ENCODE data around the gene BPIFB4. TPM values are rescaled to one million over a fixed set of nuclear protein-coding genes. Genes with fewer than 3 reads are reported as not detected.
"Not testable (repeated sequence)": the region's sequence is repeated elsewhere in the genome, so short reads cannot be mapped to it uniquely, and the experiment has no call there.

Gene BPIFB4
- total and polyA plus RNA-seq, 3 experiments from 2014 or later, result not detected

DNA sequence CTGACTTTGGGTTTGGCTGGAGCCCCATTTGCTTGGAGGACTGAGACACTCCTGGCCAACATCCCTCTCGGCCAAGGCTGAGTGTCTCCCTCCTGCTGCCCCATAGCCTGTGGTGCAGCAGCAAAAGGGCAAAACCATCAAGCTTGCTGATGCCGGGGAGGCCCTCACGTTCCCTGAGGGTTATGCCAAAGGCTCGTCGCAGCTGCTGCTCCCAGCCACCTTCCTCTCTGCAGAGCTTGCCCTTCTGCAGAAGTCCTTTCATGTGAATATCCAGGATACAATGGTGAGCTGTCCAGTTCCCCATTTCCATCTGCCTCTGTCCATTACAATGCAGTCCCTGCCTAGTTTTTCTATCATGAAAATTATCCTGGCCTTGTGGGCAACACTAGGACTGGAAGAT, 42.0 kb upstream of the BPIFB4 start:
- Mint-ChIP-seq H3K9me3 (peaks cover 0 to 2% (median under 1%) of the 10 kb centered on the region in 5 donors), H3K4me1 (no peaks in the 10 kb centered on the region), H3K27ac (no peak overlapping the region), H3K27me3 (peaks cover 0 to 7% of the 10 kb centered on the region in 2 donors), H3K36me3 (peaks cover 0 to 8% (median 1%) of the 10 kb centered on the region in 3 donors), H3K4me3 (no peak overlapping the region)
- H3K4me1 ChIP-seq (ENCODE audit: insufficient read depth, low read length), result no peaks in the 10 kb centered on the region
- H3K4me3 ChIP-seq (ENCODE audit: low read length), result no peak overlapping the region
- H3K36me3 ChIP-seq (ENCODE audit: insufficient read depth, low read length), result no peaks in the 10 kb centered on the region
- DNase-seq, result no peak
- ChIA-PET CTCF (no interaction called here), POLR2A (no interaction called here)
- H3K9me3 ChIP-seq (ENCODE audit: low read length), result no peaks in the 10 kb centered on the region
- no peak overlapping the region for H3K27ac ChIP-seq (ENCODE audit: low read depth, low read length)
- H3K27me3 ChIP-seq (ENCODE audit: insufficient read depth, low read length, poor library complexity, severe bottlenecking), result no peaks in the 10 kb centered on the region

DNA sequence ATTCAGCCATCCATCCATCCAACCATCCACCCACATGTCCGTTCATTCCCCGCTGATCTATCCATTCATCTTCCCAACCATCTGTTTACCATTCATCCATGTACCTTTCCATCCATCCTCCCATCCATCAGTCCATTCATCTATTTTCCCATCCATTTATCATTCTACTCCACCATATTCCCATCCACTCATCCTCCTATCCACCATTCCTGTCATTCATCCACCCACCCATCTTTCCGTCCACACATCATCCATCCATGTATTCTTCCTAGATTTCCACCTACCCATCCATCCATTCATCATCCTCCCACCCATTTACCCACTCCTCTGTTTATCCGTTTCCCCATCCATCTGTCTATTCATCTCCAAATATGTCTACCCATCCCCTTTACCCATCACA, 41.2 kb upstream of the BPIFB4 start:
- Mint-ChIP-seq H3K4me3 (no peak overlapping the region), H3K4me1 (no peaks in the 10 kb centered on the region), H3K36me3 (peaks cover 0 to 3% (median 1%) of the 10 kb centered on the region in 3 donors), H3K9me3 (peaks cover 0 to 4% (median 0%) of the 10 kb centered on the region in 5 donors), H3K27ac (no peak overlapping the region), H3K27me3 (peaks cover 0 to 3% of the 10 kb centered on the region in 2 donors)
- ChIA-PET POLR2A (no interaction called here), CTCF (no interaction called here)
- Histone ChIP-seq H3K27ac (ENCODE audit: low read depth, low read length) (no peak overlapping the region), H3K4me1 (ENCODE audit: insufficient read depth, low read length) (no peaks in the 10 kb centered on the region), H3K27me3 (ENCODE audit: insufficient read depth, low read length, poor library complexity, severe bottlenecking) (no peaks in the 10 kb centered on the region), H3K36me3 (ENCODE audit: insufficient read depth, low read length) (no peaks in the 10 kb centered on the region), H3K9me3 (ENCODE audit: low read length) (no peaks in the 10 kb centered on the region), H3K4me3 (ENCODE audit: low read length) (no peak overlapping the region)
- no peak for DNase-seq

DNA sequence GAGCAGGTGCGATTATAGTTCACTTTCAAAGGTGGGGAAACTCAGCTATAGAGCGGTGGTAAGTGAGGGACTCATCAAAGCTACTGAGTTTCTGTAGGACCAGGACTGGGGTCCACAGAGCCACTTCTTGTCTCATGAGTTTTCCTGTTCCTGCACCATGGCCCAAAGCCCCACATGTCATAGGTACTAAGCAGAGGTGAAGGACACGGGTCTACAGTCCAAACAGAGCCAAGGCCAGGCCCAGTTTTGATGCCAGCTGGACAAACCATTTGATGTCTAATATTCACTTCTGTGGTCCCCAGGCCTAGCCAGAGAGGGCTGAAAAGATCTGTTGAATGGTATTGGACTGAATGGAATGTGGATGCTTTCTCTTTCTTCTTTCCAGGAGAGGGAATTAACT, 37.0 kb upstream of the BPIFB4 start:
- peaks cover 0 to 17% (median 1%) of the 10 kb centered on the region in 3 donors for H3K36me3 Mint-ChIP-seq
- H3K9me3 Mint-ChIP-seq, result peaks cover 14 to 19% (median 17%) of the 10 kb centered on the region in 5 donors
- peak overlapping the region in 1 of 8 donors; percentile 62 for H3K27ac Mint-ChIP-seq
- peaks cover 0 to 3% of the 10 kb centered on the region in 2 donors for H3K27me3 Mint-ChIP-seq
- H3K36me3 ChIP-seq (ENCODE audit: insufficient read depth, low read length), result no peaks in the 10 kb centered on the region
- no peaks in the 10 kb centered on the region for H3K4me1 Mint-ChIP-seq
- peaks cover 4% of the 10 kb centered on the region for H3K9me3 ChIP-seq (ENCODE audit: low read length)
- H3K27me3 ChIP-seq (ENCODE audit: insufficient read depth, low read length, poor library complexity, severe bottlenecking), result no peaks in the 10 kb centered on the region
- no peak for DNase-seq
- no peak overlapping the region for H3K4me3 Mint-ChIP-seq
- ChIA-PET CTCF (no interaction called here), POLR2A (no interaction called here)
- no peak overlapping the region for H3K27ac ChIP-seq (ENCODE audit: low read depth, low read length)
- H3K4me3 ChIP-seq (ENCODE audit: low read length), result no peak overlapping the region
- no peaks in the 10 kb centered on the region for H3K4me1 ChIP-seq (ENCODE audit: insufficient read depth, low read length)

DNA sequence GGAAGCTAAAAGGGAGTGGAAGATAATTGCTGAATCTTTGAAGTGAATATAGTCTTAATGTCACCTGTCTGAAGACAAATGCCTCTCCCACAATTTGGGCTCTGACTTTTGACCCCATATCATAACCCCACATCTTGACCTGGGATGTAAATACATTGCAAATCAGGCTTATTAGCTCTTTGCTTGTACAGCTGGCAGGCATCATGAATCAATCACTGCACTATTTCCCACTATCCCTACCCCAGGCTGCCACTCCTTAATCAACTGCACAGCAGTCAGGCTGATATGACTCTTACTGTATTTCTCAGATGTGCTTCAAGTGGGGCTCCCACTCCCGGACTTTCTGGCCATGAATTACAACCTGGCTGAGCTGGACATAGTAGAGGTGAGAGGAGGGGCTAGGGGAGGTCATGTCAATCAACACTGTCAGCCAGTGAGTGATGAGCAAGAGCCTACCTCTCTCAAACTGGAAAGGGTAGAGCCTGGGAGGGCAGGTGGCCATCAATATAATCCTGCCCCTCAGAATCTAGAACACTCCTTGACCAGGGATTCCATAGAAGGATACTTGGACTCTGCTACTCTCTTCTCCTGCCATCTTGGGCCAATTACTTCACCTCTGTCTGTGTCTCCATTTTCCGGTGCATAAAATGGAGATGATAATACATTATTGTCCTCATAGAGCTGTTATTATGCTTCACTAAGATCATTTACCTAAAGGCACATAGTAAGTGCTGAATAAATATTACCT, 36.3 kb upstream of the BPIFB4 start:
- H3K27me3 ChIP-seq (ENCODE audit: insufficient read depth, low read length, poor library complexity, severe bottlenecking), result no peaks in the 10 kb centered on the region
- ChIA-PET CTCF (no interaction called here), POLR2A (no interaction called here)
- Mint-ChIP-seq H3K4me3 (no peak overlapping the region), H3K36me3 (peaks cover 0 to 15% (median 1%) of the 10 kb centered on the region in 3 donors), H3K9me3 (peaks cover 14 to 19% (median 17%) of the 10 kb centered on the region in 5 donors), H3K27me3 (peaks cover 0 to 3% of the 10 kb centered on the region in 2 donors), H3K4me1 (no peaks in the 10 kb centered on the region), H3K27ac (peak overlapping the region in 1 of 8 donors; percentile 41)
- no peaks in the 10 kb centered on the region for H3K36me3 ChIP-seq (ENCODE audit: insufficient read depth, low read length)
- peaks cover 4% of the 10 kb centered on the region for H3K9me3 ChIP-seq (ENCODE audit: low read length)
- no peak overlapping the region for H3K4me3 ChIP-seq (ENCODE audit: low read length)
- no peaks in the 10 kb centered on the region for H3K4me1 ChIP-seq (ENCODE audit: insufficient read depth, low read length)
- H3K27ac ChIP-seq (ENCODE audit: low read depth, low read length), result no peak overlapping the region
- DNase-seq, result no peak

DNA sequence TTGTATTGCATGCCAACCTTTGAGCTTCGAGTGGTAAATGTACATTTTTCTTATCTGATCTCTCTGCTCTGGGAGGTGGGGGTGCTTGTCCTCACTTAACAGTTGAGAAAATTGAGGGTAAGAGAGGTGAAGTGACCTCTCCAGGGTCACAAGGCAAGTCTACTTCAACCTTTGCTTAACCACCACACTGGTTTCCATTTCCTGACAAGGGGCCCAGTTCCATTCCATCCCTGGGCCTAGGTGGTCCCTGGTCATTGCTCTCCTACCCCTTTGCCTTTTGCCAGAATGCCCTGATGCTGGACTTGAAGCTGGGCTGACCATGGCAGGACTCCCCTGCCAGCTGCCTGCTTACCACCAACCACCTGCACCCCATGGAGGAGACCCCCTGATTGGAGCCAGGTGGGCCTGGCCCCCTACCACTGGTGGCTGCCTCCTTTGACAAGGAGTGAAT, 35.7 kb upstream of the BPIFB4 start:
- ChIA-PET POLR2A (no interaction called here), CTCF (no interaction called here)
- no peaks in the 10 kb centered on the region for H3K4me1 ChIP-seq (ENCODE audit: insufficient read depth, low read length)
- no peak for DNase-seq
- Mint-ChIP-seq H3K36me3 (peaks cover 0 to 15% (median 3%) of the 10 kb centered on the region in 3 donors), H3K27ac (no peak overlapping the region), H3K27me3 (peaks cover 0 to 3% of the 10 kb centered on the region in 2 donors), H3K4me3 (no peak overlapping the region), H3K9me3 (peaks cover 14 to 19% (median 17%) of the 10 kb centered on the region in 5 donors), H3K4me1 (no peaks in the 10 kb centered on the region)
- H3K27ac ChIP-seq (ENCODE audit: low read depth, low read length), result no peak overlapping the region
- no peaks in the 10 kb centered on the region for H3K36me3 ChIP-seq (ENCODE audit: insufficient read depth, low read length)
- H3K9me3 ChIP-seq (ENCODE audit: low read length), result peaks cover 4% of the 10 kb centered on the region
- no peak overlapping the region for H3K4me3 ChIP-seq (ENCODE audit: low read length)
- H3K27me3 ChIP-seq (ENCODE audit: insufficient read depth, low read length, poor library complexity, severe bottlenecking), result no peaks in the 10 kb centered on the region

DNA sequence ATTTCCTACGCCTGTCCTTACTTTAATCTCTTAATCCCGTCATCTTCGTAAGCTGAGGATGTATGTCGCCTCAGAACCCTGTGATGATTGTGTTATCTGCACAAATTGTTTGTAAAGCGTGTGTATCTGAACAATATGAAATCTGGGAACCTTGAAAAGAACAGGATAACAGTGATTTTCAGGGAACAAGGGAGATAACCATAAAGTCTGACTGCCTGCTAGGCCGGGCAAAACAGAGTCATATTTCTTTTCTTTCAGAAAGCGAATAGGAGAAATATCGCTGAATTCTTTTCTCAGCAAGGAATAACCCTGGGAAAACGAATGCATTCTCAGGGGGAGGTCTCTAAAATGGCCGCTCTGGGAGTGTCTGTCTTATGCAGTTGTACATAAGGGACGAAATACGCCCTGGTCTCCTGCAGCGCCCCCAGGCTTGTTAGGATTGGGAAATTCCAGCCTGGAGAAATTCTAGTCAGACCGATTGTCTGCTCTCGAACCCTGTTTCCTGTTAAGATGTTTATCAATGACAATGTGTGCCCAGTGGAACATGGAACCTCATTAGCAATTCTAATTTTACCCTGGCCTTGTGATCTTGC, 34.2 kb upstream of the BPIFB4 start:
- DNase-seq; H3K36me3 ChIP-seq (ENCODE audit: insufficient read depth, low read length); H3K4me1 Mint-ChIP-seq; H3K4me1 ChIP-seq (ENCODE audit: insufficient read depth, low read length); CTCF ChIA-PET; H3K27ac Mint-ChIP-seq; H3K27me3 Mint-ChIP-seq; H3K4me3 ChIP-seq (ENCODE audit: low read length); H3K27me3 ChIP-seq (ENCODE audit: insufficient read depth, low read length, poor library complexity, severe bottlenecking); H3K4me3 Mint-ChIP-seq; H3K27ac ChIP-seq (ENCODE audit: low read depth, low read length); POLR2A ChIA-PET; H3K9me3 ChIP-seq (ENCODE audit: low read length): not testable (repeated sequence)
- H3K9me3 Mint-ChIP-seq, result peaks cover 14 to 19% (median 17%) of the 10 kb centered on the region in 5 donors
- peaks cover 0 to 15% (median 3%) of the 10 kb centered on the region in 3 donors for H3K36me3 Mint-ChIP-seq

DNA sequence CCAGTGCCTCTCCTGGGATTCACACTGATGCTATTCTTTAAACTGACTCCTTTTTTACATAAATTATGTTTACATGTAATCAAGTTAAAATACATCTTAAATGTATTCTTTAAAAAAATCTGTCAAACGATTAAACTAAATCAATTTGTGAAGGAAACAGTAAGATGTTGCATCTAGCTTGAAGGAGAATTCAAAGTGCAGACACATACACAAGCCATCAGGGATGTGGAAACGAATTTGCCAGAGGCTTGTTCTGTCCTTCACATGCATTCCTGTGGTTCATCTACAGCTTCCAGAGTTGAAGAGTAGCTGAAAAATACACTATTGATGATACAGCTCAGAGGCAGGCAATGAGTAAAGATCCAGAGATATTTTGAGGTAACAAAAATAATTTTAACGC, 33.0 kb upstream of the BPIFB4 start:
- CTCF ChIA-PET, result no interaction called here
- H3K27ac ChIP-seq (ENCODE audit: low read depth, low read length), result no peak overlapping the region
- H3K9me3 ChIP-seq (ENCODE audit: low read length), result peaks cover 4% of the 10 kb centered on the region
- DNase-seq, result no peak
- no peaks in the 10 kb centered on the region for H3K4me1 ChIP-seq (ENCODE audit: insufficient read depth, low read length)
- no peaks in the 10 kb centered on the region for H3K36me3 ChIP-seq (ENCODE audit: insufficient read depth, low read length)
- POLR2A ChIA-PET, result no interaction called here
- Mint-ChIP-seq H3K36me3 (peaks cover 0 to 15% (median 3%) of the 10 kb centered on the region in 3 donors), H3K27ac (no peak overlapping the region), H3K4me3 (no peak overlapping the region), H3K27me3 (no peaks in the 10 kb centered on the region), H3K9me3 (peaks cover 14 to 19% (median 17%) of the 10 kb centered on the region in 5 donors), H3K4me1 (no peaks in the 10 kb centered on the region)
- no peak overlapping the region for H3K4me3 ChIP-seq (ENCODE audit: low read length)
- no peaks in the 10 kb centered on the region for H3K27me3 ChIP-seq (ENCODE audit: insufficient read depth, low read length, poor library complexity, severe bottlenecking)

DNA sequence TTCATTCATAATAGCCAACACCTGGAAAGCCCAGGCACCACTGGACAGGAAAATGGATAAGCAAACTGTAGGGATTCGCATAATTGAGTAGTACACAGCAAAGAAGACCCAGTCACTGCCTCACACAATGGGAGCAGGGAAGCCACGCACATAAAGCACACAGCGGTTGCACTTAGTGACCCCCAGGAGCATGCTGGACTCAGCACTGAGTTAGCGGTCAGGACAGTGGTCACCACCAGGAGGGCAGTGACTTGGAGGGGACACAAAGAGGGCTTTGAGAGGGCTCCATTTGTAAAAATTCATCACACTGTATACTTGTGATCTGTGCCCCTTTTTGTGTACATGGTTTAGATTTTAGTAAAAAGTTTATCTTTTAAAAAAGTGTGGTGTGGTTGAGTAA, 28.1 kb upstream of the BPIFB4 start:
- Mint-ChIP-seq H3K27ac (peak overlapping the region in 2 of 8 donors; percentile 23 to 72), H3K4me1 (no peaks in the 10 kb centered on the region), H3K4me3 (no peak overlapping the region), H3K27me3 (peaks cover 0 to 3% of the 10 kb centered on the region in 2 donors), H3K9me3 (peaks cover 0 to 3% (median 0%) of the 10 kb centered on the region in 5 donors), H3K36me3 (peaks cover 0 to 6% (median 1%) of the 10 kb centered on the region in 3 donors)
- Histone ChIP-seq H3K27ac (ENCODE audit: low read depth, low read length) (no peak overlapping the region), H3K27me3 (ENCODE audit: insufficient read depth, low read length, poor library complexity, severe bottlenecking) (no peaks in the 10 kb centered on the region), H3K36me3 (ENCODE audit: insufficient read depth, low read length) (no peaks in the 10 kb centered on the region), H3K4me1 (ENCODE audit: insufficient read depth, low read length) (no peaks in the 10 kb centered on the region), H3K9me3 (ENCODE audit: low read length) (no peaks in the 10 kb centered on the region), H3K4me3 (ENCODE audit: low read length) (no peak overlapping the region)
- ChIA-PET POLR2A (no interaction called here), CTCF (no interaction called here)
- no peak for DNase-seq
